ENCODE results near the gene FBXW5. TPM values are rescaled to one million over a fixed set of nuclear protein-coding genes. Genes with fewer than 3 reads are reported as not detected.

The FBXW5 gene
- total RNA-seq, 1 donor = 157 TPM

DNA sequence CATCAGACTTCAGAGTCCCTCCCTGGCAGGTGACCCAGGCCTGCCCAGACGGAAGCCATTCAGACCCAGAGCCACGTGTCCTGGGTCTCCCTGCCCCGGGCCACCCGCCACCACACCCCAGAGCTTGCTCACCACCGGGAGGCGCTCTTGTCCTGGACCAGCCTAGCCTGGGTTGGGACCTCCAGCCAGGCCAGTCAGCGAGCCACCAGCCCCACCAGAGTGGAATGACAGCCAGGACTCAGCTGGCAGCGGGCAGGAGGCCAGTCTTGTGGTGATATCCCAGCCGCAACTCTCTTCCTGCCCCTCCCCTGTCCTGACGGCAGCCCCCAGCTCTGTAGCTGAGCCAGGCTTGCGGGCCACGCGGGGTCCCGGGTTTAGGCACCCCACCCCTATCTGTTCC, 31.1 kb upstream of the FBXW5 start:
- Histone ChIP-seq H3K36me3 (ENCODE audit: insufficient read depth, low read length) (no peaks in the 10 kb centered on the region), H3K4me2 (ENCODE audit: insufficient read depth, low read length) (no peak overlapping the region), H3K4me1 (ENCODE audit: insufficient read depth, low read length) (peaks cover 5% of the 10 kb centered on the region), H3K27ac (ENCODE audit: low read depth, low read length) (no peak overlapping the region), H3K4me3 (ENCODE audit: insufficient read depth, low read length) (no peak overlapping the region), H2AFZ (ENCODE audit: low read length) (no peak overlapping the region), H3K27me3 (ENCODE audit: insufficient read depth, low read length) (no peaks in the 10 kb centered on the region), H3K9me3 (ENCODE audit: low read depth, low read length) (no peaks in the 10 kb centered on the region), H3K79me2 (ENCODE audit: insufficient read depth, low read length) (no peaks in the 10 kb centered on the region), H4K20me1 (ENCODE audit: insufficient read depth, low read length) (no peaks in the 10 kb centered on the region)
- peak; percentile 97 for DNase-seq (ENCODE audit: insufficient read length, low spot score, missing footprints)
- TF ChIP-seq, protein P1, sequence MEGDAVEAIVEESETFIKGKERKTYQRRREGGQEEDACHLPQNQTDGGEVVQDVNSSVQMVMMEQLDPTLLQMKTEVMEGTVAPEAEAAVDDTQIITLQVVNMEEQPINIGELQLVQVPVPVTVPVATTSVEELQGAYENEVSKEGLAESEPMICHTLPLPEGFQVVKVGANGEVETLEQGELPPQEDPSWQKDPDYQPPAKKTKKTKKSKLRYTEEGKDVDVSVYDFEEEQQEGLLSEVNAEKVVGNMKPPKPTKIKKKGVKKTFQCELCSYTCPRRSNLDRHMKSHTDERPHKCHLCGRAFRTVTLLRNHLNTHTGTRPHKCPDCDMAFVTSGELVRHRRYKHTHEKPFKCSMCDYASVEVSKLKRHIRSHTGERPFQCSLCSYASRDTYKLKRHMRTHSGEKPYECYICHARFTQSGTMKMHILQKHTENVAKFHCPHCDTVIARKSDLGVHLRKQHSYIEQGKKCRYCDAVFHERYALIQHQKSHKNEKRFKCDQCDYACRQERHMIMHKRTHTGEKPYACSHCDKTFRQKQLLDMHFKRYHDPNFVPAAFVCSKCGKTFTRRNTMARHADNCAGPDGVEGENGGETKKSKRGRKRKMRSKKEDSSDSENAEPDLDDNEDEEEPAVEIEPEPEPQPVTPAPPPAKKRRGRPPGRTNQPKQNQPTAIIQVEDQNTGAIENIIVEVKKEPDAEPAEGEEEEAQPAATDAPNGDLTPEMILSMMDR (IDR thresholded peaks at IDR 0.05; ENCODE audit: extremely low read depth, low read depth, low read length) = peak; percentile 30

DNA sequence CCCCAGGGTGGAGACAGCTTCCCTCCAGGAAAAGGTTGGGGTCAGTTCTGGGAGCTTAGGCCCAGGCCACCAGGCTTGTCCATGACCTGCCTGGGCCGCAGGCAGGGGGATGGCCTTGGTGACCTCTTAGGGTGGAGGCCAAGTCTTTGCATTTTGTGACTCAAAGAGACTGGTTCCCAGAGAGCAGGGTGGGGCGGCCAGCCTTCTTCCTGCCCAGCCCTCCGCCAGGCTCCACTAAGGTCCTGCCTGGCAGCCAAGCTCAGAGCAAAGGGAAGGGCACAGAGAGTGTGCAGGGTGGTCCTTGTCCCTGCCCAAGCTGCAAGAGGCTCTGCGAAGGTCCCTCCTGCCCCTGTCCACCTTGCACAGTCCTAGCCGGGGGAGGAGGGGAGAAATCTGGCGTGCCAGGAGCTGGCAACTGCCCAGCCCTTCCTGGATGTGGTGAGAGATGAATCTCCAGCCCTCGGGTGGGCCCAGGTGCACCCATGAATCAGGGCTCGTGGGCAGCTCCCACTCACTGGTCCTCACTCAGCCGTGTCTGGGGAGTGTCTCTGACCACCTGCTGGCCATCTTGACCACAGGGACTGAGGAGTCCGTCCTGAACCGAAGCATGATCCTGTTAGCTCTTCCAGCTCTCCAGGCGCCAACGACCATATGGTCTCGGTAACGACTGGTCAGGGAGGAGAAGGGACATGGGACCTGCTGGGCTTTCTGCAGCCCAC, 30.4 kb upstream of the FBXW5 start:
- DNase-seq (ENCODE audit: insufficient read length, low spot score, missing footprints) = no peak

DNA sequence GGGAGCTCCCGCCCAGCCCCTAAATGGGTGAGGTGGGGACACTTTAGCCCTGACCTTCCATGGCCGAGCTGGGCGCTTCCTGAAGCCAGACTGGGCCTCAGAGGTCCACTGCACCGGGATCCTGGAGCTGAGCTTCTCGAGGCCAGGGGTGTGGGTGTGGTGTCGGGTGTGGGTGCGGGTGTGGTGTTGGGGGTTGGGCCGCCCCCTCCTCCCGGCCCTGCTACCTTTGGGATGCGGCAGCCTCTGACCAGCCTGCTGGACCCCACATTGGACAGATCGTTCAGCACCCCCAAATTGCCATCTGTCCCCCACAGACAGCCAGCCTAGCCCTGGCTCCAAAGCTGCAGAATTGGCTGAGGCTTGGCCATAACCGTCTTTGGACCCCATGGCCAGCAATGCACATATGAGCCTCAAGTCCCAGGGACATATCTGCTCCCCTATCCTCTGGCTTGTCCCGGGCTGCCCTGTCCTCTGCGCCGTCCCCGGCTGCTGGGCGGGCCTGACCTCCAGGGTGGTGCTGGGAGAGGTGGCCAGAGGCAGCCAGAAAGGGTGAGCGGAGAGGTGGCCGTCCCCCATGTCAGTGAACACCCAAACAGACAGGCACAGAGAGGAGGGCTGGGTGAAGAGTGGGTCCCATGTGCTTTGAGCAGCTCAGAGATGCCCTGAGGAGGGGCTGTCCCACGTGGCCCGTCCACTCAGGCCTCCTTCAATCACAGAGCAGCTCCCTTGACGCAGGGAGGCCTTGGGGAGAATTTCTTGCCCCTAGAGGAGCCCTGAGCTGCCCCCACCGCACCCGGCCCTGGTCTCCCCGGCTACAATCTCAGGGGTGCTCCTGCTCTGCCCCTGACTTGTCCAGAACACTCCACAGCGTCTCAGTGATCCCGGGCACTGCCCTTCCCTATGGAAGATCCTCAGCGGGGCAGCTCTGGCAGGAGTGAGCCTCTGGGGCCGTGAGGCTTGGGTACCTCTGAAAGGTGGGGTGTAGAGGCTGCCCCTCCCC, 29.4 kb upstream of the FBXW5 start:
- no peak for DNase-seq (ENCODE audit: insufficient read length, low spot score, missing footprints)
- no peaks in the 10 kb centered on the region for H3K9me3 ChIP-seq (ENCODE audit: low read depth, low read length)
- TF ChIP-seq, protein P1 (IDR thresholded peaks at IDR 0.05; ENCODE audit: extremely low read depth, low read depth, low read length) = no peak

More for the DNA sequence above, 30.4 kb upstream of the FBXW5 start:
- Histone ChIP-seq H4K20me1 (ENCODE audit: insufficient read depth, low read length) (no peaks in the 10 kb centered on the region), H3K79me2 (ENCODE audit: insufficient read depth, low read length) (no peaks in the 10 kb centered on the region), H3K27ac (ENCODE audit: low read depth, low read length) (no peak overlapping the region), H3K27me3 (ENCODE audit: insufficient read depth, low read length) (no peaks in the 10 kb centered on the region), H3K4me1 (ENCODE audit: insufficient read depth, low read length) (peaks cover 5% of the 10 kb centered on the region), H2AFZ (ENCODE audit: low read length) (no peak overlapping the region), H3K4me3 (ENCODE audit: insufficient read depth, low read length) (no peak overlapping the region), H3K36me3 (ENCODE audit: insufficient read depth, low read length) (no peaks in the 10 kb centered on the region), H3K4me2 (ENCODE audit: insufficient read depth, low read length) (no peak overlapping the region), H3K9me3 (ENCODE audit: low read depth, low read length) (no peaks in the 10 kb centered on the region)
- TF ChIP-seq, protein P1 (IDR thresholded peaks at IDR 0.05; ENCODE audit: extremely low read depth, low read depth, low read length) = no peak

DNA sequence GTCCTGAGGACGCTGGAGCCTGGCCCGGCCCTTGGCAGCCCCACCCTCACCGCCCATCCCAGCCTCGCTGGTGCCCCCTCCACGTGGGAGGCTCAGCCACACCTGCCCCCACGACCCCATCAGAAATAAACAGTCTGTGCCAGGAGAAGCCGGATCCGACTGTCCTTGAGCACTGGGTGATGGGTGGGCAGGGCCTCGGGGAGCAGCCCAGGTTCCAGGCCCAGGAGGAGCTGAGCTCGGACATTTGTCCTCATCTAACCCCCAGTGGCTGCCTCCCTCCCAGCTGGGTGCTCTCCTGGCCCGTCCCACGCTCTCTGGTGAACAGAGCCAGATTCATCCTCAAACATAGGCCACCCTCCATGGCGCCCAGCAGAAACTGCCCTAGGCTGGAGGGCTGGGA, 28.2 kb upstream of the FBXW5 start:
- no peaks in the 10 kb centered on the region for H3K27me3 ChIP-seq (ENCODE audit: insufficient read depth, low read length)
- no peaks in the 10 kb centered on the region for H3K36me3 ChIP-seq (ENCODE audit: insufficient read depth, low read length)
- peaks cover under 1% of the 10 kb centered on the region for H3K4me1 ChIP-seq (ENCODE audit: insufficient read depth, low read length)
- no peak overlapping the region for H3K4me2 ChIP-seq (ENCODE audit: insufficient read depth, low read length)
- H3K4me3 ChIP-seq (ENCODE audit: insufficient read depth, low read length) = no peak overlapping the region
- TF ChIP-seq, protein P1 (IDR thresholded peaks at IDR 0.05; ENCODE audit: extremely low read depth, low read depth, low read length) = no peak
- H3K27ac ChIP-seq (ENCODE audit: low read depth, low read length) = no peak overlapping the region
- H3K79me2 ChIP-seq (ENCODE audit: insufficient read depth, low read length) = no peaks in the 10 kb centered on the region
- H4K20me1 ChIP-seq (ENCODE audit: insufficient read depth, low read length) = no peaks in the 10 kb centered on the region
- no peak for DNase-seq (ENCODE audit: insufficient read length, low spot score, missing footprints)
- no peak overlapping the region for H2AFZ ChIP-seq (ENCODE audit: low read length)
- H3K9me3 ChIP-seq (ENCODE audit: low read depth, low read length) = no peaks in the 10 kb centered on the region

More for the DNA sequence above, 29.4 kb upstream of the FBXW5 start:
- no peak overlapping the region for H3K4me3 ChIP-seq (ENCODE audit: insufficient read depth, low read length)
- no peak overlapping the region for H2AFZ ChIP-seq (ENCODE audit: low read length)
- H3K36me3 ChIP-seq (ENCODE audit: insufficient read depth, low read length) = no peaks in the 10 kb centered on the region
- no peak overlapping the region for H3K4me2 ChIP-seq (ENCODE audit: insufficient read depth, low read length)
- H4K20me1 ChIP-seq (ENCODE audit: insufficient read depth, low read length) = no peaks in the 10 kb centered on the region
- H3K27ac ChIP-seq (ENCODE audit: low read depth, low read length) = no peak overlapping the region
- peaks cover 5% of the 10 kb centered on the region for H3K4me1 ChIP-seq (ENCODE audit: insufficient read depth, low read length)
- no peaks in the 10 kb centered on the region for H3K79me2 ChIP-seq (ENCODE audit: insufficient read depth, low read length)
- H3K27me3 ChIP-seq (ENCODE audit: insufficient read depth, low read length) = no peaks in the 10 kb centered on the region

Data from osteoblast (primary cell).